Stimulated activated CD4-positive, alpha-beta T cell treated with anti-CD3 and anti-CD28 coated beads, TNF-alpha, amount 100 ng/mL, for 4 hours (primary cell): ENCODE results near the gene MXD1.

Source experiments
- DNase-seq, 3 experiments: peaks; one replicate each; pipeline ENCODE4 v3.0.0-alpha.2; 2020; ENCODE audit warnings: low read depth in 3 of 3

Gene MXD1

DNA sequence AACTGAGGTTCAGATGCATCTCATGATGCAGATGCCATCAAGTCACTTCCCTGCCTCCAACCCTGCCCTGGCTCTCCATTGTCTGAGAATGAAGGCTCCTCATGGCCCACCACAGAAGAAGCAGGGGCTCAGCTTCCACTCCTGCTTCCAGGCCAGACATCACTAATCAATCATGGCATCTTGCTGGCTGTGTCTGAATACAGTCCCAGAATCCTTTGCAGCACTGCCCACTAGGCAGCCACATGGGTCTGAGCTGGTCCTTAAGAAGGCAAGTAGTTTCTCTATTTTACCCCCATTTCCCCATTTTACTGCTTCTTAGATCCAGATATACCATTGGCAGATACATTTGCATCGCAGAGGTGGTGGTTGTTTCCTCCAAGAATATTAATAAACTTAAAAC lies 39.2 kb downstream of the MXD1 start:
- no peak for DNase-seq

DNA sequence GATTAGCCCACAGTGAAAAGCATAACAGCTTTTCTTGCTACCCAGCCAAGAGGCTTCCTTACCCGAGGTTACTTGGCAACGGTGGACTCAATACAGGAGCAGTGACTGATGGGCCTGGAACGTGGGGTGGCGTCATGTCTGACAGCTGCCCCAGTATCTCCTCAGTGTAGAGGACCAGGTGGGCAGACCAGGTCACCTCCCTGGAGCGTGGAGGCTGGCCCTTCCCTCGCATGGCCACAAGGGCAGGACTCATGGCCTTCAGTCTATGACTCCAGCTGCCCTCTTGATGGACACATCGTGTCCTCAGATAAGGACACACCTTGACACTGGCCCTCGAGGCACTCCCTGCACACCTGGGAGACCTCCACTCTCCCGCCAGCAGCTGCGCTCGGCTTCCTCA lies 40.1 kb downstream of the MXD1 start:
- DNase-seq: no peak

DNA sequence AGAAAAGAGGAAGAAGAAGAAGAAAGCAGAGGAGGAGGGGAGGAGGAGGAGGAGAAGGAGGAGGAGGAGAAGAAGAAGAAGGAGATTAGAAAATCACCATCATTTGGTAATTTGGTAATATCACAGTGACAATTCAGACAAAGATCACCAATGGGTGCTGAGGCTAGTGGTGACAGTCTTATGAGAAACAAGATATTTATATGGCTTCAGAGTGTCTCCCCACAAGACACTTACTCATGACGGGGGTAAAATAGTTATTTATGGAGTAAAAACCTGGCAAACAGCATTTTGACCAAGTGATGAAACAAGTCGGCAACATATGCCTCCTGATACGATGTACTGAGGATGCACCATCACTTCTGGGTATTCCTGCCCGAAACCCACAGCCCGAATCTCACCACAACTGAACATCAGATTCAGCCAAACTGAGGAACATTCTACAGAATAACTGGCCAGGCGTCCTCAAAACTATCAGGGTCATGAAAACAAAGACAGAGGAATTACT lies 41.6 kb downstream of the MXD1 start:
- no peak for DNase-seq

DNA sequence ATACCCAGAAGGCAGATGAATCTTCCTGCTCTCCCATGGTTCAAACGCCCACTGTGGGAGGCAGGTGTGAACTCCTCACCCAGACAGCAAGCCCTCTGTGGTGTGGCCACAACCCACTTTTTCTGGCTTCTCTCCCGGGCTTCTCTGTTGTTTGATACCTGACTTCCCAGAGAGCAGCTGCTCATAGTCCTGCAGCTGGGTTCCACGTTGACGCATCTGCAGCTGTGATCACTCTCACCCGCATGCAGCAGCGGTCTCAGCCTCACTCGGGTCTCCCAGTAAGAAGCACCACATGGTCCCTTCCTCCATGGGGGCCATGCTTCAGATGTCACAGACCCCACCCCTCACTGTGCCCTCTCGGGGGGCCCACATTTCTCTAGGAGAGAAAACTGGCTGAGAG lies 43.1 kb downstream of the MXD1 start:
- DNase-seq: no peak

DNA sequence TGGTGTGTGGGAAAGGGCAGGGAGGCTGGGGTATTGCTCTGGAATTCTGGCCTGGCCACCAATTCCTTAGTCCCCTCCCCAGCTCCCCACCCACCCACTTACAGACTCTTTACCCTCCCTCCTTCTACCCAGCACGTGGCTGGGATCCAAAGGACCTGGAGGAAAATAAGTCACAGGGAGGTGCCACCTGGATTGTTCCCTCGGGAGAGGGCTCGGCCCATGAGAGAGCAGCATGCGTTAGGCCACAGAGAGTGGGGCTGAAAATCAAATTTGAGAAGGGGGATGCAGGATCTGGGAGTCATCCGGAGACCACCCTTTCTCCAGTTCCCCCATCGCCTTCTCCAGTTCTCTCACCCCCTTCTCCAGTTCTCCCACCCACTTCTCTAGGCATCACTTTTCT lies 43.6 kb downstream of the MXD1 start:
- DNase-seq: no peak

DNA sequence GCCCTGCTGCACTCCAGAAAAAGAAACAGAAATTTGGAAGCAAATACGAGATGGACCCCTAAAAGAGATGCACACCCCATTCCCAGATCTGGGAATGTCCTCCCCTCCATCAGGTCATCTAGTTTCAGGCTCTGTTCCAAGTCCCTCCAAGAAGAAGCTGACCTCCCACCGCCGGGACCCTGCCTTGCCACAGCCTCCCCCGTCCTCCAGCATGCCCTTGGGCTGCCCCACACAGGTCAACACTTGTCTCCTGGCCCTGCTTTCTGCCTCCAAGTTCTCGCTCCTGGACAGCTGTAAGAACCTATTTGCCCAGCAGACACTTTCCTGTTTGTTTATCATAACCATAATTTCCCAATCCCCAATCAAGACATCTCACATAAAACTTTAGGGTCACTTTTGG lies 44.5 kb downstream of the MXD1 start:
- no peak for DNase-seq

DNA sequence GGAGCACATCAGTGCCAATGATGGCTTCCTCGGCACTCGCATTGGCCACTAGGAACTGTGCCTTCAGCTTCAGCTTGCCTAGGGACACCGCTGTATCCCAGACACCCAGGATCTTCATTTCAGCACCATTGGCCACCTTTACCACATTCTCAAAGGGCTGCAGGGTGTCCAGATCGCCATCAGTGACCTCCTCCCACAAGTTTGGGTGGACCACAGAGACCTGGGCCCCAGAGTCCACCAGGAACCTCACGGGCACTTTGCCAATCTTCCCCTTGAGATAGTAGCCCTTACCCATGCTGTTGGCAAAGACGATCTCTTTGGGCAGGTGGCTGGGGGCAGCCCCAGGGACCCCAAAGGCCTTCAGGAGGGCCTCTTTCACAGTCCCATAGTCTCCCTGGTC lies 45.9 kb downstream of the MXD1 start:
- DNase-seq: no peak

DNA sequence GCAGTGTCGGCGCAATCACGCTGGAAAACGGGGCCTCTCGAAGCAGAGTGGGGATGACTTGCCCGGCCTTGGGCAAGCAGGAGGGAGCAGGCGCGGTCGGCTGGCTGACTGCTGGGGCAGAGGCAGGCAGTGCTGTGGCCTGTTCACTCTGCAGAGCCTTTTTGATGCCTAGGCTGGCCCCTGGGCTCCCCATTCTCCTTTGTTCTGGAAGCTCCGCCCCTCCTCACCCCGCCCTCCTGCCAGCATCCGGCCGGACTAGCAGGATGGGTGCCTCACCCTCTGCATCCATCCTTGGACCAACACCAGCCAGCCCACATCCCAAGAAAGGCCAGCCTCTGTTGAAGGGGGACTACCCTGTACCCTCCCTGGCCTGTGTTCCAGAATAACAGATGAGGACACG lies 46.6 kb downstream of the MXD1 start, which contains the start of gene ASPRV1:
TSS of gene ASPRV1 (minus strand) at position 136 of the 400 bp plus-strand sequence. CDS start 195 bp downstream, outside the sequence.
- DNase-seq: no peak

DNA sequence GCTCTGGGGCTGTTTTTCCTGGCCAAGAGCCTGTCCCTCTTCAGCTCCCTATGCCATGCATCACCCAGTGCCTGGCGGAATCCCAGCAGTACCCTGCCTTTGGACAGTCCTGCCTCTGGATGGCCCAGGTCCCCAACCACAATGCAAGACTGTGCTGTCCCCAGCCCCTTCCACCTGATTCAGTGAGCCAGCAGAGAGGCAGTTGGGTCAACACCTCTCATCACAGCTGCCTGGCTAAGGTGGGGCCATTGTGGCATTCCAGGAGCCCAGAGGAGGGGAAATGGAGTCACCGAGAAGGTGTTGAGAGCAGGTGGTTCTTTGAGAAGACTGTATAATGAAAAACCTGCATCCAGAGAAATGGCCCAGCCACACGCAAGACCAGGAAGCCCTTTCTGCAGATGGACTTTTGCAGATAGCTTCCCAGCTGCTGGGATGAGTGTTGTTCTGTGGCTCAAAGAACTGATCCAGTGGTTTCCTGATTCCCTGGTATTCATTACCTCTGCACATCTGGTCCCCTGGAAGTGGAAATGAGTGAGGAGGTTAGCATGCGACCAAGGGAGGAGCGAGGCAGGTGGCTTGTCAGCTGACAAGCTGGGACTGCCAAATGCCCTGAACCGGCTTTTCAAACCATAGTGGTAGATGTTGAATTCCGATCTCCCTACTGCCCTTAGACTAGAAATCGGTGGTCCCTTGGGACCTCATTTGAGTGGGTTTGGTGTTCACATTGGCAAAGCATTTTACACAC lies 48.2 kb downstream of the MXD1 start:
- no peak for DNase-seq

DNA sequence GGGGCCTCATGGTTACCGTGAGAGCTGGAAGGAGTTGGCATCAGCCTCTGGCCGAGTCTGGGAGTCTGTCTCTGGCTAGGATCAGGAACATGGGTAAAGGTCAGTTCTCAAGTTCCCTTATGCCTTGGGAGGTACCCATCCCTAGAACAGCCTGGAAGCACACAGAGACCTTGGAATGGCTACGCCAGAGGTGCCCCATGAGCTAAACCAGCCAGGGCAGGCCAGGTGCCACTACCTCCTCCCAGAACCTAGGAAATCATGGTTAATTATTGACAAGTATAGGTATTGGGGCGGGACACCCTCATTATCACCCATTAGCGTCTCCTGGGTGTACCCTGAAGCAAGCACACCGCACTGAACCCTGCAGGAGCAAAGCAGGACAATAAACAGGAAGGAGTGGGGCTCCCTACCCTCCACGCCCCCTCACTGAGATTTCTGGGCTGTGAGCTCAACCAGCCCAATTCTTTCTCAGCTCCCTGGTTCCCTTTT lies 49.5 kb downstream of the MXD1 start:
- DNase-seq: no peak

DNA sequence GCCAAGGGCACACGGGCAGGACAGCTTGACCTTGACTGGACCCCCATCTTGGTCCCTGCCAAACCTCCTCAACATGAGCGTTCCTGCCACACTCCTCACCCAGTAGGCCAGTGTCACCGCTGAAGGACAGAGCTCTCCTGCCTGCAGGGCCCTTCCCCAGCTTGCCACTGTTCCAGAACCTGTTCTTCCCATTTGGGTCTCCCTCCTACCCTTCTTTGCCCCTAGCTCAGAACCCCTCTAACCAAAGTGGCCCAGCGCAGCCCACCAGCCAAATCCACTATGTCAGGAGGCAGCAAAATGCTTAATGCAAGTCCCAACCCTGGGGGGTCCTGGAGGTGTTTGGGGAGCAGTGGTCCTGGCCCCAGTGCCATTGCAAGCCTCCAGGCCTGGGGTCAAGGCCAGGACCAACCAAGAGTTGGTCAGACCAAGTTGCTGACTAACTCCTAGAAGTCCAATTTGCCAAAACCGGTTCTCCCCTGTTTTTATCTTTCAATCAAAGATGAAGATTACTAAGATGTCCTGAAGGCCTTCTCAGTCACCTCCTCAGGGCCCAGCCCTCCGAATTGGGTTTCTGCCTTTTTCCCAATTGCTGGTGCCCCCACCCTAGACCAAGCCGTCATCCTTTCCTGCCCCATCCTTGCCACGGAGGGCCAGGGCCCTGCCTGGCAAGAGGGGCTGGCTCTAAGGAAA lies 51.0 kb downstream of the MXD1 start:
- no peak for DNase-seq

DNA sequence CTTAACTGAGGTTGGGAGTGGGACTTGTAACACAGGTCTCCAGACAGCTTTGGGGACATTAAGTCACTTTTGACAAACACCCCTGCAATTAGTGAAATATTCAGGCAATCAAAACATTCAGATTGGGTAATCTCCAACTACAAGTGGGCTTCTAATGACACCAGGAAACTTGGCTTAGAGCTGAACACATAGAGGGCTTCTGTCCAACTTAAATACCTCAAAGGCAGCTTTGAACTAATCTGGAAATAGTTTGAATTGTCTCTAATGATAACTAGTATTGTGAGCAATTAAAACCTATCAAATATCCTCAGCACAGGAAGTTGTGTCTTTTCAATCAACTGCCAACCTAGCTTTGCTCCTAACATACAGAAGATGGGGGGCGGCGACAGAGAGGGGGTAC lies 51.6 kb downstream of the MXD1 start:
- no peak for DNase-seq

DNA sequence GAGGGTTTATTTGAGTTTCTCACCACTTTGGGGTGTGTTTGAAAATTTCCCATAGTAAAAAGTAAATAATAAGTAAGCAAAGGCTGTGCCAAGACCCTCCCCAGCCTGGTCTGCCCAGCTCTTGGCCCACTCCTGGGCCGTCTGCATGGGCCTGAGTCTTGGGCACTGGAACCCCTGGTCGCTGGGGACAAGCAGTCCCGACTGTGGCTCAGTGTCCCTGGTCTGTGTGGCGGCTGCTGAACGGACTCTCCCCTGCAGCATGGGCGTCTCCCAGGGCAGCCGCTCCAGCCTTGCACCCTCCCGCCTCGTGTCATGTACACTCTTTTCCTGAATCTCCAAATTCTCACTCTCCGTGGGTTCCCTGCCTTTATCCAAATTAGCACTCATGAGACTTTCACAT lies 53.7 kb downstream of the MXD1 start:
- DNase-seq: no peak

DNA sequence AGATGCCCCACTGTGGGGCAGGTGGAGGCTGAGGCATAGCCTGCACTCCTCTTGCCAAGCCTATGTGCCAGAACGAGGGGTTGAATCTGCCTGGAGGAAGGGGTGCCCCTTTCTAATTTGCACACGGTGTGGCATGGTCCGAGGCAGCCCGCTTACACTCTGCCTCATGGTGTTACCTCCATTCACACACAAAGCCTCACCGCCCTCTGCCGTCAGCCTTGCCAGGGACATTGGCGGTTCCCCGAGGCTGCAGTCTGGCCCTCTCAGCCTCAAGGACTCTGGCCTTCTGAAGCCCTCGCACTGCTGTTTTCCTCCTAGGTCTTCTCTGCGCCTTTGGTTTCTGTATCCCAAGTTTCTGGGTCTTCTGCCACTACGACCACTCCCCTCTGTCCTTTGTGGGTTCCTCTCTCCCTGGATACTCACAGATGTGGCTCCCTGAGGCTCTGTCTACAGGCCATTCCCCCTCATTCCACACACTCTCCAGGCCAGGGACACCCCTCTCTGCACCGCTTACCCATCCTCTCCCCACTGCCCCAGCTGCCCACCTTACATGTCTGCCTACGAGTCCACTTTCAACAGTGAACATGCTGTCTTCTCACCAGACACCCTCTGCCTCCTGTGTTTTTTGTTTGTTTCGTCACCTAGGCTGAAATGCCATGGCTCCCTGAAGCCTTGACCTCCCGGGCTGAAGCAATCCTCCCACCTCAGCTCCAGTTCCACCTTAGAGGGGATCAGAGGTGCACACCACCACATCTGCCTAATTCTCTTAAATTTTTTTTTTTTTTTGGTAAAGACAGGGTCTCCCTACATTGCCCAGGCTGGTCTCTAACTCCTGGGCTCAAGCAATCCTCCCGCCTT lies 54.4 kb downstream of the MXD1 start:
- DNase-seq: no peak

DNA sequence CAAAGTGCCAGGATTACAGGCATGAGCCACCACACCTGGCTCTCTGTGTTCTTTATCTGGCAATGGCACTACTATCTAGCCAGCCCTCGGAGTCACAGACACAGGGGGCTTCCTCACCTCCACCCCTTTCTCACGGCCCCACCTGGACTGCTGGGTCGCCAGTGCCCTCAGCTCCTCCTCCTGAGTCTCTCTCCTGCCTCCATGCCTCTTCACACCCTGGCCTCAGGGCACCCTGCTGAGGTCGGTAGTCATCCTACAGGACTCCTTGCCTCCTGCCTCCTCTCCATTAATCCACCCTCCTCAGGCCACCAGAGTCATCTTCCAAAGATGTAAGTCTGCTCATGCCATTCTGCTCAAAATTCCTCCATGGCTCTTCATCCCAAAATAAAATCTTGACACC lies 55.1 kb downstream of the MXD1 start:
- no peak for DNase-seq

DNA sequence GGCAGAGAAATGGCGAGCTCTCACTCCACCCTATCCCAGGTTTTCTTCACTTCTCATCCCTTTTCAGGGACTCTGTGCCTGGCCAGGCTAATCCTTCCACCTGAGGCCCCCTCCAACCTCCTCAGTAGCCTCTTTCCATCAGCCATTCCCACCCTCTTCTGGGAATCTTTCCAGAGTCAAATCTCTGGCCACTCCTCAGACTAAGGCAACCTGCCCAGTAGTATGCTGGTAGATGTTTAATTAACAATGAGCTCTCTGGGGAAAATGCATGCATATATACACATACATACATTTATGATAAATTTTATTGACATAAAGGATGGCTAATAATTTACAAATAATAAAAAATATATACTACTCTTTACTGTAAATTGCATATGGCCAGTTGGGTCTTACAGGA lies 57.9 kb downstream of the MXD1 start:
- DNase-seq: no peak

DNA sequence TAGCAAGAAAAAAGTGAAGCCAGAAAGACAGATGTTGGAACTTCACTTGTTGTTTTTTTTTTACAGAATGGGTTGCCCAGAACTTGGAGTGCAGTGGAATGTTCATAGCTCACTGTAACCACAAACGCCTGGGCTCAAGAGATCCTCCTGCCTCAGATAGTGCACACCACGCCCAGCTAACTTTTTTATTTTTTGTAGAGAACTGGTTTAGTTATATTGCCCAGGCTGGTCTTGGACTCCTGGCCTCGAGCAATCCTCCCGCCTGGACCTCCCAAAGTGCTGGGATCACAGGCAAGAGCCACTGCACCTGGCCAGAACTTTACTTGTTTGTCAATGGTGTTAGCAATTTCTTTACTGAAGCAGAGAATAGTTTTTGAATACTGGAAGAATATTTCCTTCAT lies 58.4 kb downstream of the MXD1 start:
- no peak for DNase-seq

DNA sequence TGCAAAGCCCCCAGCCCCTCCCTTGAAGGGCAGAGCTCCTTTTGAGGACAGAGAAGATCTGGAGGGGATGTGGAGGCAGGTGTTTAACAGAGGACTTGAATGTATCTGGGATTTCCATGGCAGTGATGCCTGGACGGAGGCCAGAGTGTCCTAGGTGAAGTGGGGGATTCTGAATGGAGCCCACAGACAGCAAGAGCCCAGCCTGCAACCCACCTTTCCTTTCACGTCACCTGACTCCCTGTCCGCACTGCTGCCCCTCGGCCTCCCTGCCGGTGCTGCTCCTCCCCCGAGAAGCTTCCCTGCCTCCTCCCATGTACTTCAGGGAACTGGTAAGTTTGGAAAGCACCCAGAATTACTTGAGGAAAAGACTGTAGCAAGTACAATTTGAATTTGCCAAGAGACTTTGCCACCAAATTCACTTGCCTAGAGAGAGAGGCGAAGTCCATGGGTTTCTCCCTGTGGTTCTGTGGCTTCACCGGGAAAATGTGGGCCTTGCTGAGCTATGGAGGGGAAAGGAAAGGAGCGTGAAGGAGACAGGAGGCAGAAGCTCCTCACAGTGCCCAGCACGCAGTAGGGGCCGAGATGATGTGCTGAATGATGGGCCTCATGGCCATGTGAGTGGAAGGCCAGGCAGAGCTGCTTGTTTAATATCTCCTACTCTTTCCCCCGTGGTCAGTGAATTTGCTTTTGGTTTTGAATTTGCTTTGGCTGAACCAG lies 60.4 kb downstream of the MXD1 start:
- no peak for DNase-seq

DNA sequence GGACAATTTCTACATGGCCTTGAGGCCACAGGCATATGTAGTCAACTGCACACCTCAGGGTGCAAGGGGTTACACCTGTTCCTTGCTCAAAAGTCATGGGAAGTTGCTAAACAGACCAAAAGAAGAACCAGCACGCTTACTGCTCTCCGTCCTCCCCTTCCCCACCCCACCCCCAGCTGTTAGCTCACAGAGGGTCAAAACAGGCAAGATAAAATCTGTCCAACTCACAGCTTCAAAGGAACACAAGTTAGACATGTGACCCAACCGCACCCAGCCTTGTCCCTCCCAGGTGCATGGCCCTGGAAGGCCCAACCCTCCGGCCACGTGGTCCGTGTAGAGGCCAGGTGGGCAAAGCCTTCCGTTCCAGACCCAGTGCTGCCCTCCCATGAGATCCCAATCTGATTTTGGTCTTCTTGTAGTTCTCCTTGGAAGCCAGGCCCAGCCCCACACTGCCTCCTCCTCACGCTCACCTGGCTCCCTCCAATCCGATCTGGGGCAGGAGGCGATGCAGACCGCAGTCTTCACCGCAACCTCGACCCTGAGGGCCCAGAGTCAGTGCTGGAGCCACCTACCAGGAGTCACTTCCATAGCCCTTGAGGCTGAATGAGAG lies 61.0 kb downstream of the MXD1 start:
- DNase-seq: no peak

DNA sequence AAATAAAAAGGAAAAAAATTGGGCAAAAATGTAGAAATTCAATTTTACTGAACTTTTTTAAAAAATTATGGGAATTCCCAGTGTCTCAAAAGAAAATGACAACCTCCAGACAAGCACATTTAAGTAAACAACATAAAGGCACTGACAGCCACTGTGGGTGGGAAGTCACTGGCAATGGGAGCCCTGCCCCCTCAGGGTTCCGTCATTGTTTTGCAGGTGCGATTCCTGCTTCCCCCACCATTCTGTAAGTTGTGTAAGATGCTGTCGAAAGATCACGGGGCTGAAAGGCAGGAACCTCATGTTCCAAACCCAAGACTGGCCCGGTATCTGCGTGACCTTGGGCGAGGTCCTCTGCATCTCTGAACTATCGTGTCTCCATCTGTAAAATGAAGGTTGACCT lies 62.3 kb downstream of the MXD1 start:
- DNase-seq: no peak

DNA sequence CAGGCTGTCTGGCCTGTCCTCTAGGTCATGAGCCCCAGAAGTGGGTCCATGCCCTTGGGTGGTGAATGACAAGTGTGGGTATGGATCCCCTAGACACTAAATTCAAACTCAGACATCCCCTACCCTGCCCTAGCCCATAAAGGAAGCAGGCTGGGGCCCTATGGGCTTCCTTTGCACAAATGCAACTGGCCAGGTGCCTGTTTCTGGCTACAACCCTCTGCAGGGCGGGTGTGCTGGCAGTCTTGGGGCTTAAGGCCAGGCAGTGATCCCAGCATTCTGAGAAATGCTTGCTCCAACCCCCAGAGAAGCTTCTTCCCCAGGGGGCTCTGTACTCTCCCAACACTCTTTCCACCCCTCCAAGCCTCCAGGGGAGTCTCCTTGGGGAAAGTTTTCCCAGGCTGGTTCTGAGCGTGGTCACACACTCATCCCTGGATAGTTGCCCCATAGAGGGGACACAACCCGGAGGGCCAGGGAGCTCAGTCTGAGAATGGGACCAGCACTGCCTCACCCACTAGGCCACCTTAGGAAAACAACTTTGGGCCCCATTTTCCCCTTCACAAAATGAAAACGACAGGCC lies 63.1 kb downstream of the MXD1 start:
- DNase-seq: no peak
